Loucy (cell line): Measurements from ENCODE around the gene CUX1.

ENCODE experiments used
- EZH2phosphoT487 ChIP-seq: fragments of 200-600 bp; IDR thresholded peaks from 2 replicates; pipeline ENCODE4 v1.6.1; 2018; ENCODE audit warnings: antibody characterized with exemption, mild to moderate bottlenecking, moderate library complexity, borderline replicate concordance
- TF ChIP-seq, protein P1 (sequence below): fragments of 200-600 bp; sonication (generic); conservative IDR thresholded peaks from 2 replicates; pipeline ENCODE4 v1.5.1; 2014; ENCODE audit warnings: mild to moderate bottlenecking, antibody characterized with exemption, low read length

DNA sequence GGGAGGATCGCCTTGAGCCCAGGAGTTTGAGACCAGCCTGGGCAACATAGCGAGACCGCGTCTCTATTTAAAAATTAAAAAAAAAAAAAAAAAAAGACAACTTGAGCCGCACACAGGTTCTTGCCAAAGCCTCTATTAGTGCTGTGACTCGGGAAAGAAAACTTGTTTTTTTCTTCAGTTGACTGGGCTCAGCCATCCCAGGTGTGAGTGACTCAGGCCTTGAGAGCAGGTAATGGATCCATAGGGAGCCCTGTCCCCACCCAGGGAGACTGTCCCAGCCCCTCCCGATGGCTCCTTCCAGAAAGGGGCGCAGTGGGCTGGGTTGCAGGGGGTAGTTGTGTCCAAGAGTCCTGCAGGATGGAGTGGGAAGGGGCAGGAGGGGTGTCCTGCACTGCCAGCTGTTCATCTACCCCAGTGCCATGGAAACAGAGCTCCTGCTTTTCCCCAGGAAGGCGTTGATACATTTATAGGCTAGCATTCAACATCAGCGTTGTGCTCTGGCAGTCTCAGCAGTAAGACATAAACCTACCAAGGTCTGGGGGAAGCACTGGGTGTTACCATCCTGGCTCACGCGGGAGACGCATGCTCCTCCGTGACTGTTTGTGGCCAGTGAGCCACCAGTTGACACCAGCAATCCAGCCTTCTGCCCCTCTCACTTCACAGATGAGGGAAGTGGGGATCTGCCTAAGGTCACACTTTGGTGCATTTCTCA is 126.6 kb downstream of the CUX1 start:
- TF ChIP-seq, protein P1, sequence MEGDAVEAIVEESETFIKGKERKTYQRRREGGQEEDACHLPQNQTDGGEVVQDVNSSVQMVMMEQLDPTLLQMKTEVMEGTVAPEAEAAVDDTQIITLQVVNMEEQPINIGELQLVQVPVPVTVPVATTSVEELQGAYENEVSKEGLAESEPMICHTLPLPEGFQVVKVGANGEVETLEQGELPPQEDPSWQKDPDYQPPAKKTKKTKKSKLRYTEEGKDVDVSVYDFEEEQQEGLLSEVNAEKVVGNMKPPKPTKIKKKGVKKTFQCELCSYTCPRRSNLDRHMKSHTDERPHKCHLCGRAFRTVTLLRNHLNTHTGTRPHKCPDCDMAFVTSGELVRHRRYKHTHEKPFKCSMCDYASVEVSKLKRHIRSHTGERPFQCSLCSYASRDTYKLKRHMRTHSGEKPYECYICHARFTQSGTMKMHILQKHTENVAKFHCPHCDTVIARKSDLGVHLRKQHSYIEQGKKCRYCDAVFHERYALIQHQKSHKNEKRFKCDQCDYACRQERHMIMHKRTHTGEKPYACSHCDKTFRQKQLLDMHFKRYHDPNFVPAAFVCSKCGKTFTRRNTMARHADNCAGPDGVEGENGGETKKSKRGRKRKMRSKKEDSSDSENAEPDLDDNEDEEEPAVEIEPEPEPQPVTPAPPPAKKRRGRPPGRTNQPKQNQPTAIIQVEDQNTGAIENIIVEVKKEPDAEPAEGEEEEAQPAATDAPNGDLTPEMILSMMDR: no peak
- no peak for TF ChIP-seq EZH2phosphoT487
